Spleen (tissue), 11 donors: ENCODE results near the gene CEP68. TPM values are rescaled to one million over a fixed set of nuclear protein-coding genes. Genes with fewer than 3 reads are reported as not detected.

Experiments
- DNase-seq: peaks from one replicate; pipeline ENCODE4 v3.0.0-alpha.2; 2020
- H3K27ac ChIP-seq, 8 donors: fragments of 200-600 bp; sonication (generic) in 7 of 8; 1 replicate in 4 of 8; 2 replicates in 4 of 8; pipeline versions ENCODE4 v1.5.0 to v1.8.0; 2016 to 2021; ENCODE audit warnings: inconsistent platforms in 4 of 8, mild to moderate bottlenecking in 4 of 8, moderate library complexity in 1 of 8
- H3K27me3 ChIP-seq, 7 donors: fragments of 200-600 bp; sonication (generic) in 6 of 7; replicated peaks in 1 of 7; 1 replicate in 4 of 7; 2 replicates in 3 of 7; pipeline versions ENCODE4 v1.5.0 to v1.8.0; 2016 to 2021; ENCODE audit warnings: inconsistent platforms in 3 of 7, mild to moderate bottlenecking in 1 of 7
- H3K36me3 ChIP-seq, 6 donors: fragments of 200-600 bp; sonication (generic) in 5 of 6; 1 replicate in 4 of 6; 2 replicates in 2 of 6; pipeline versions ENCODE4 v1.5.0 to v1.8.0; 2016 to 2021; ENCODE audit warnings: inconsistent platforms in 2 of 6
- H3K4me1 ChIP-seq, 6 donors: fragments of 200-600 bp; sonication (generic) in 5 of 6; 1 replicate in 3 of 6; 2 replicates in 3 of 6; pipeline versions ENCODE4 v1.5.0 to v1.8.0; 2016 to 2021; ENCODE audit warnings: inconsistent platforms in 3 of 6
- H3K4me3 ChIP-seq, 8 donors: fragments of 200-600 bp; sonication (generic) in 7 of 8; 1 replicate in 4 of 8; 2 replicates in 4 of 8; pipeline versions ENCODE4 v1.5.0 to v1.8.0; 2016 to 2021; ENCODE audit warnings: inconsistent platforms in 4 of 8, mild to moderate bottlenecking in 4 of 8, moderate library complexity in 2 of 8
- H3K9me3 ChIP-seq, 8 donors: fragments of 200-600 bp; sonication (generic) in 7 of 8; 1 replicate in 4 of 8; 2 replicates in 4 of 8; pipeline versions ENCODE4 v1.5.0 to v1.8.0; 2016 to 2021; ENCODE audit warnings: inconsistent platforms in 4 of 8
- POLR2A ChIP-seq, 3 donors: fragments of 450-650 bp; IDR thresholded peaks; one replicate each; pipeline ENCODE4 v1.5.1; 2017; ENCODE audit warnings: antibody characterized with exemption in 3 of 3, mild to moderate bottlenecking in 1 of 3
- POLR2AphosphoS5 ChIP-seq, 3 donors: sonication (generic); formaldehyde crosslinking; IDR thresholded peaks; one replicate each; pipeline ENCODE4 v1.5.1; 2017; ENCODE audit warnings: antibody characterized with exemption in 3 of 3
- WGBS, 5 donors: extraction: QIAGEN DNeasy Blood & Tissue Kit in 3 of 5; methylation state at CpG; one replicate each; pipeline versions ENCODE4 v1.1.5 to v1.1.7; 2013 to 2018; 5-methylcytosine and 5-hydroxymethylcytosine counted together
- intact Hi-C: fragments of 100-400 bp; cut with DNase I; formaldehyde crosslinking; loops from one replicate; pipeline ENCODE4 v1.15.0; 2023; ENCODE audit warnings: low total_unique reads
- polyA plus RNA-seq, 3 donors: library from polyadenylated mRNA; stranded (reverse); fragments of 200-250 nt; gene quantifications; one replicate each; pipeline ENCODE4 v1.2.1, GENCODE V29; 2013
- total RNA-seq, 7 donors: library from RNA; depleted of rRNA in 3 of 7; stranded (reverse); fragments of >200 nt in 3 of 7; fragmentation: NEBNext Ultra II Directional in 4 of 7; extraction: Animal tissue kit (Norgen Biotek cat#: 25700) in 4 of 7; gene quantifications; one replicate each; pipeline versions ENCODE4 v1.1.0 to v1.2.1, GENCODE V29; 2016 to 2021
- TF ChIP-seq, protein P1 (sequence below), 11 experiments: fragments of 200-600 bp in 7 of 11; fragments of 450-650 bp in 4 of 11; sonication (generic) in 4 of 11; IDR thresholded peaks in 8 of 11; conservative IDR thresholded peaks in 3 of 11; 1 replicate in 7 of 11; 2 replicates in 4 of 11; pipeline versions ENCODE4 v1.4.0 to v1.8.0; 2016 to 2021; ENCODE audit warnings: antibody characterized with exemption in 11 of 11, inconsistent platforms in 4 of 11, mild to moderate bottlenecking in 1 of 11
- donor health status: healthy with polysubstance abuse.
- donor health status: DM: no; HTN: no; CAD: no; lungs with moderate emphysema.
- donor health status: DM: no; HTN: no; CAD: no.
- donor health status: Bipolar disorder and iron deficiency.
- donor health status: healthy.
- donor health status: DM: no; HTN: no; CAD: no.
- donor health status: DM: yes; HTN: yes; CAD: no.

The CEP68 gene
- total and polyA plus RNA-seq, 10 donors = 5.2 to 26.7 (median 19.5) TPM

GRCh38 chr2:65113229-65113628 lies 57.0 kb downstream of the CEP68 start:
- Histone ChIP-seq H3K4me1 (peaks cover 17 to 97% (median 65%) of the 10 kb centered on the region in 6 donors), H3K36me3 (peaks cover 0 to 15% (median 2%) of the 10 kb centered on the region in 6 donors), H3K27me3 (no peaks in the 10 kb centered on the region), H3K9me3 (no peaks in the 10 kb centered on the region), H3K4me3 (no peak overlapping the region), H3K27ac (peak overlapping the region in 1 of 8 donors; percentile 31)
- 94 to 99% (median 97%) methylated on average over 4 of the region's 4 CpGs for WGBS, 5 donors
- TF ChIP-seq POLR2AphosphoS5 (IDR thresholded peaks at IDR 0.05) (no peak), POLR2A (IDR thresholded peaks at IDR 0.05) (no peak)
- TF ChIP-seq, protein P1, sequence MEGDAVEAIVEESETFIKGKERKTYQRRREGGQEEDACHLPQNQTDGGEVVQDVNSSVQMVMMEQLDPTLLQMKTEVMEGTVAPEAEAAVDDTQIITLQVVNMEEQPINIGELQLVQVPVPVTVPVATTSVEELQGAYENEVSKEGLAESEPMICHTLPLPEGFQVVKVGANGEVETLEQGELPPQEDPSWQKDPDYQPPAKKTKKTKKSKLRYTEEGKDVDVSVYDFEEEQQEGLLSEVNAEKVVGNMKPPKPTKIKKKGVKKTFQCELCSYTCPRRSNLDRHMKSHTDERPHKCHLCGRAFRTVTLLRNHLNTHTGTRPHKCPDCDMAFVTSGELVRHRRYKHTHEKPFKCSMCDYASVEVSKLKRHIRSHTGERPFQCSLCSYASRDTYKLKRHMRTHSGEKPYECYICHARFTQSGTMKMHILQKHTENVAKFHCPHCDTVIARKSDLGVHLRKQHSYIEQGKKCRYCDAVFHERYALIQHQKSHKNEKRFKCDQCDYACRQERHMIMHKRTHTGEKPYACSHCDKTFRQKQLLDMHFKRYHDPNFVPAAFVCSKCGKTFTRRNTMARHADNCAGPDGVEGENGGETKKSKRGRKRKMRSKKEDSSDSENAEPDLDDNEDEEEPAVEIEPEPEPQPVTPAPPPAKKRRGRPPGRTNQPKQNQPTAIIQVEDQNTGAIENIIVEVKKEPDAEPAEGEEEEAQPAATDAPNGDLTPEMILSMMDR (IDR thresholded peaks at IDR 0.05 in 8 of 11, conservative IDR thresholded peaks at IDR 0.05 in 3 of 11) = no peak
- intact Hi-C loops = no loop called here
- no peak for DNase-seq

GRCh38 chr2:65113816-65114215 lies 57.6 kb downstream of the CEP68 start:
- DNase-seq = no peak
- no peak for TF ChIP-seq POLR2AphosphoS5 (IDR thresholded peaks at IDR 0.05)
- TF ChIP-seq POLR2A (IDR thresholded peaks at IDR 0.05) = no peak
- TF ChIP-seq, protein P1 (IDR thresholded peaks at IDR 0.05 in 8 of 11, conservative IDR thresholded peaks at IDR 0.05 in 3 of 11) = no peak
- intact Hi-C loops = no loop called here
- WGBS, 5 donors = 68 to 79% (median 73%) methylated on average over 2 of the region's 2 CpGs
- no peaks in the 10 kb centered on the region for H3K9me3 ChIP-seq
- H3K4me1 ChIP-seq = peaks cover 19 to 97% (median 71%) of the 10 kb centered on the region in 6 donors
- peaks cover 0 to 15% (median 0%) of the 10 kb centered on the region in 6 donors for H3K36me3 ChIP-seq
- H3K27ac ChIP-seq = peak overlapping the region in 1 of 8 donors; percentile 31
- H3K27me3 ChIP-seq = no peaks in the 10 kb centered on the region
- no peak overlapping the region for H3K4me3 ChIP-seq

- TF ChIP-seq, protein P1 (IDR thresholded peaks at IDR 0.05 in 8 of 11, conservative IDR thresholded peaks at IDR 0.05 in 3 of 11) = no peak
- TF ChIP-seq POLR2AphosphoS5 (IDR thresholded peaks at IDR 0.05) = no peak
- TF ChIP-seq POLR2A (IDR thresholded peaks at IDR 0.05) = no peak
- H3K36me3 ChIP-seq = peaks cover 0 to 15% (median 0%) of the 10 kb centered on the region in 6 donors
- H3K4me3 ChIP-seq = no peak overlapping the region
- no peak for DNase-seq
- H3K27me3 ChIP-seq = no peaks in the 10 kb centered on the region
- no peaks in the 10 kb centered on the region for H3K9me3 ChIP-seq
- no peak overlapping the region for H3K27ac ChIP-seq
- intact Hi-C loops = no loop called here
- peaks cover 19 to 97% (median 81%) of the 10 kb centered on the region in 6 donors for H3K4me1 ChIP-seq
Observed at GRCh38 chr2:65114921-65115320, 58.7 kb downstream of the CEP68 start.

DNA sequence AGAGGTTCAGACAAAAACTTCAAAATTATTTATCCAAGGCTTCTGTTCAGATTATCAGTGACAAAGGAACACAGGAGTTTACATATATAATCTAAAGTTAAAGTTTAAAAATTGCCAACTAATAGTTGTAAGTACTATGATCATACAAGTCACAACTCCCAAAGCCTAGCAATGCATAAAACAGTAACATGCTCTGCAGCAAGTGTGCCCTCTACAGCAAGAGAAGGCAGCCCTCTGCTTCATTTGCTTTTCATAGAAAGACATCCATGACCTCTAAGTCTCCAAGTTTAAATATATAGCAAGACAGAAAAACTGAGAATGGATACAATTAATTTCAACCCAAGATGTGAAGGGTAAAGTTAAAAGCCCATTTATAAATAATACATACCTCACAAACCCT lies 60.4 kb downstream of the CEP68 start:
- no peak for DNase-seq
- intact Hi-C loops = no loop called here
- Histone ChIP-seq H3K27me3 (no peaks in the 10 kb centered on the region), H3K4me1 (peaks cover 24 to 98% (median 90%) of the 10 kb centered on the region in 6 donors), H3K27ac (no peak overlapping the region), H3K9me3 (no peaks in the 10 kb centered on the region), H3K4me3 (no peak overlapping the region), H3K36me3 (peaks cover 0 to 5% (median 0%) of the 10 kb centered on the region in 6 donors)
- TF ChIP-seq POLR2AphosphoS5 (IDR thresholded peaks at IDR 0.05) = no peak
- no peak for TF ChIP-seq POLR2A (IDR thresholded peaks at IDR 0.05)
- TF ChIP-seq, protein P1 (IDR thresholded peaks at IDR 0.05 in 8 of 11, conservative IDR thresholded peaks at IDR 0.05 in 3 of 11) = no peak
